GM23338 (cell line): ENCODE measurements around the gene IL1A. TPM values are rescaled to one million over a fixed set of nuclear protein-coding genes. Genes with fewer than 3 reads are reported as not detected.

Experiments used
- ATAC-seq: fragments of 200-7000 bp; cut with Tn5 transposase; 3 replicates; pipeline ENCODE4 v1.9.1; 2020
- DNase-seq: peaks from one replicate; pipeline ENCODE4 v3.0.0-alpha.2; 2015; ENCODE audit warnings: low spot score
- H2AFZ ChIP-seq: fragments of 200-600 bp; sonication (generic); 2 replicates; pipeline ENCODE4 v1.8.0; 2016; ENCODE audit warnings: antibody characterized with exemption, mild to moderate bottlenecking, moderate library complexity
- H3F3A ChIP-seq: fragments of 200-600 bp; sonication (generic); replicated peaks from 2 replicates; pipeline ENCODE4 v1.8.0; 2017; ENCODE audit warnings: antibody characterized with exemption, mixed run types, low read depth
- H3K27ac ChIP-seq: fragments of 200-600 bp; sonication (generic); 2 replicates; pipeline ENCODE4 v1.6.1; 2016; ENCODE audit warnings: low read depth
- H3K27me3 ChIP-seq: fragments of 200-600 bp; sonication (generic); 2 replicates; pipeline ENCODE4 v1.8.0; 2016; ENCODE audit warnings: mild to moderate bottlenecking, mixed run types, moderate library complexity; ENCODE audit not compliant: insufficient read depth
- H3K36me3 ChIP-seq: fragments of 200-600 bp; sonication (generic); 2 replicates; pipeline ENCODE4 v1.8.0; 2016; ENCODE audit warnings: mild to moderate bottlenecking; ENCODE audit not compliant: insufficient read depth
- H3K4me1 ChIP-seq: fragments of 200-600 bp; sonication (generic); 2 replicates; pipeline ENCODE4 v1.8.0; 2016; ENCODE audit warnings: mild to moderate bottlenecking, moderate library complexity; ENCODE audit not compliant: insufficient read depth
- H3K4me2 ChIP-seq: fragments of 200-600 bp; sonication (generic); 2 replicates; pipeline ENCODE4 v1.7.1; 2017; ENCODE audit warnings: mixed run types
- H3K4me3 ChIP-seq: fragments of 200-600 bp; sonication (generic); 2 replicates; pipeline ENCODE4 v1.6.1; 2016; ENCODE audit warnings: mixed run types
- H3K79me2 ChIP-seq: fragments of 200-600 bp; sonication (generic); replicated peaks from 2 replicates; pipeline ENCODE4 v1.8.0; 2017; ENCODE audit warnings: mild to moderate bottlenecking; ENCODE audit not compliant: insufficient read depth
- H3K9me2 ChIP-seq: fragments of 200-600 bp; sonication (generic); 2 replicates; pipeline ENCODE4 v1.8.0; 2017; ENCODE audit not compliant: insufficient read depth
- H4K20me1 ChIP-seq: fragments of 200-600 bp; sonication (generic); replicated peaks from 2 replicates; pipeline ENCODE4 v1.8.0; 2017; ENCODE audit warnings: mild to moderate bottlenecking; ENCODE audit not compliant: insufficient read depth
- H3K27ac Mint-ChIP-seq: 2 replicates; pipeline ENCODE4 v1.8.0; 2020; ENCODE audit warnings: inconsistent platforms, mild to moderate bottlenecking, moderate library complexity, mixed read lengths
- H3K27me3 Mint-ChIP-seq: 3 replicates; pipeline ENCODE4 v1.8.0; 2022; ENCODE audit warnings: low read depth, mild to moderate bottlenecking, moderate library complexity, mixed read lengths, inconsistent platforms; ENCODE audit not compliant: insufficient read depth, poor library complexity
- H3K36me3 Mint-ChIP-seq: 3 replicates; pipeline ENCODE4 v1.8.0; 2021; ENCODE audit warnings: low read depth, mild to moderate bottlenecking, inconsistent platforms, moderate library complexity, mixed read lengths
- H3K4me1 Mint-ChIP-seq: 3 replicates; pipeline ENCODE4 v1.8.0; 2020; ENCODE audit warnings: mild to moderate bottlenecking, inconsistent platforms, mixed read lengths
- H3K4me3 Mint-ChIP-seq: 3 replicates; pipeline ENCODE4 v1.8.0; 2021; ENCODE audit warnings: moderate library complexity, mild to moderate bottlenecking, inconsistent platforms, mixed read lengths
- H3K9me3 Mint-ChIP-seq: 3 replicates; pipeline ENCODE4 v1.8.0; 2020; ENCODE audit warnings: moderate library complexity, mild to moderate bottlenecking, inconsistent platforms, mixed read lengths
- CREB1 ChIP-seq: fragments of 250-450 bp; sonication (Bioruptor Pico); IDR thresholded peaks from 2 replicates; pipeline ENCODE4 v1.5.0; 2020; ENCODE audit warnings: low read depth, mild to moderate bottlenecking, moderate library complexity
- CTCF ChIP-seq, 2 experiments: fragments of 200-600 bp in 1 of 2; sonication (generic) in 1 of 2; conservative IDR thresholded peaks; 2 replicates each; pipeline versions ENCODE4 v1.5.1 to v1.6.1; 2016 to 2017; ENCODE audit warnings: antibody characterized with exemption in 2 of 2, low read depth in 2 of 2, mild to moderate bottlenecking in 2 of 2, moderate library complexity in 1 of 2
- EZH2 ChIP-seq: fragments of 200-600 bp; sonication (generic); IDR thresholded peaks from one replicate; pipeline ENCODE4 v1.8.0; 2017; ENCODE audit warnings: antibody characterized with exemption, mild to moderate bottlenecking, low read depth; ENCODE audit not compliant: unreplicated experiment
- EZH2phosphoT487 ChIP-seq: fragments of 200-600 bp; sonication (generic); IDR thresholded peaks from one replicate; pipeline ENCODE4 v1.8.1; 2018; ENCODE audit warnings: antibody characterized with exemption; ENCODE audit not compliant: unreplicated experiment
- JUNB ChIP-seq: IDR thresholded peaks from one replicate; pipeline ENCODE4 v1.6.1; 2016; ENCODE audit warnings: antibody characterized with exemption; ENCODE audit not compliant: unreplicated experiment
- NANOG ChIP-seq: IDR thresholded peaks from 2 replicates; pipeline ENCODE4 v1.6.1; 2016; ENCODE audit warnings: antibody characterized with exemption, borderline replicate concordance
- POLR2AphosphoS5 ChIP-seq: IDR thresholded peaks from 2 replicates; pipeline ENCODE4 v1.6.1; 2016; ENCODE audit warnings: antibody characterized with exemption, low read depth
- REST ChIP-seq: IDR thresholded peaks from one replicate; pipeline ENCODE4 v1.6.1; 2018; ENCODE audit warnings: antibody characterized with exemption; ENCODE audit not compliant: unreplicated experiment
- STAT1 ChIP-seq: IDR thresholded peaks from one replicate; pipeline ENCODE4 v1.6.1; 2016; ENCODE audit warnings: antibody characterized with exemption; ENCODE audit not compliant: unreplicated experiment
- ZNF114 ChIP-seq: fragments of 250-450 bp; sonication (Bioruptor Pico); IDR thresholded peaks from 2 replicates; pipeline ENCODE4 v1.5.0; 2020; ENCODE audit warnings: mild to moderate bottlenecking, moderate library complexity
- ZNF331 ChIP-seq: fragments of 250-450 bp; sonication (Bioruptor Pico); IDR thresholded peaks from 2 replicates; pipeline ENCODE4 v1.5.0; 2020; ENCODE audit warnings: low read depth, mild to moderate bottlenecking, moderate library complexity
- polyA plus RNA-seq: library from polyadenylated mRNA; unstranded; fragments of >200 nt; fragmentation: Nextera tagmentation; extraction: Ambion mirVana; gene quantifications from 2 replicates; pipeline ENCODE4 v1.2.1, GENCODE V29; 2016
- total RNA-seq: library from RNA; depleted of rRNA; stranded (reverse); fragments of >200 nt; shearing (Covaris generic); gene quantifications from 2 replicates; pipeline ENCODE4 v1.2.3, GENCODE V29; 2014
- TF ChIP-seq, protein P1 (sequence below): fragments of 250-450 bp; sonication (Bioruptor Pico); IDR thresholded peaks from 2 replicates; pipeline ENCODE4 v1.5.0; 2020; ENCODE audit warnings: mild to moderate bottlenecking, moderate library complexity
- TF ChIP-seq, protein P2 (sequence below): IDR thresholded peaks from 2 replicates; pipeline ENCODE4 v1.6.1; 2016; ENCODE audit warnings: antibody characterized with exemption

IL1A gene
- total and polyA plus RNA-seq, 2 experiments from 2014 or later: 0.65 to 0.73 TPM

DNA sequence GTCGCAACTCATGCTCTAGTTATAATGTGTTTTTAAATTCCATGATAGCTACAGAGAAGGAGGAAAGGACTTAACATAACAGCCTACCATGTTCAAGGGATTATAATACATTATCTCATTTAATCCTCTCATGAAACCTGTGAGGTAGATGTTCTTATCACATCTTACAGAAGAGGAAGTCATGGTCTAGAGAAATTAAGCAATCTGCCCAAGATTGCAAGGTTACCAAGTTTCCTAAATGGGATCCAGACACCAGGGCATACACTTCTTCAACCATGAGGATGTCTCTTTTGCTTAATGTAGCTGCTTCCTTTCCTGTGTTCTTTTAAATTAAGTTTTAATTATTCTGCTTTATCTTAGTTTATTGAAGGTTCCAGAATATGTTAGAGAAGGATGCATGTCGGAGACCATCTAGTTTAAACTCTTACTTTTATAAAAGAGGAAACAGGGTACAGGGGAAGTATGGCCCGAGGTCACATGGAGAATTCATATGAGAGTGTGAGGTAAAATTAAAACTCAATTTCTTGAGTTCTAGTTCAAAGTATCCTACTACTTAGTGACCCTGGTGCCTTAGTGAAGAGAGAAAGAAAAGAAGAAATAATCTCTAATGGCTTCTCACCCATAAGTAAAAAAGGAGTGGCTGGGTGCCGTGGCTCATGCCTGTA, 3.6 kb upstream of the IL1A start (continued):
- TF ChIP-seq NANOG: no peak

DNA sequence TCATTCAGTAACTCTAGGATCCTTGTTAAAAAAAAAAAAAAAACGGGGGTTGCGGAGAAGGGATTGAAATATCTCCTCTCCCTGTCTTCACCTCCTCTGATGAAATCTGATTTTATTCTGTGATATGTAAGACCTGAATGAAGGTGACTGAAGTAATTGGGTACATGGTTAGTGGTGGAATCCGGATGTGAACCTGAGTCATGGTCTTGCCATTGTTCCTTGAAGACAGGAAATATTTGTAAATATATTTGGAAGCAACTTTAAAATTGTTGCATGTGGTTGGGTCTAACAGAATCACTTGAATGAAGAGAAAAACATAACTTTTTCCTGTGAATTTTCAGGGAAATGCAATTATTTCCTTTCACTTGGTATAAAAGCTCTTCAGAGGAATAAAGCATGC, 3.0 kb upstream of the IL1A start:
- H3F3A ChIP-seq: no peaks in the 10 kb centered on the region
- H3K36me3 ChIP-seq: no peaks in the 10 kb centered on the region
- Mint-ChIP-seq H3K27ac (no peak overlapping the region), H3K36me3 (peaks cover 5% of the 10 kb centered on the region; the same call in 1 of the 3 replicates), H3K9me3 (peaks cover 4% of the 10 kb centered on the region), H3K4me3 (no peak overlapping the region), H3K4me1 (peaks cover 35% of the 10 kb centered on the region), H3K27me3 (peaks cover 2% of the 10 kb centered on the region)
- no peak overlapping the region for H3K4me3 ChIP-seq
- H4K20me1 ChIP-seq: no peaks in the 10 kb centered on the region
- no peak overlapping the region for H3K4me2 ChIP-seq
- H3K79me2 ChIP-seq: no peaks in the 10 kb centered on the region
- TF ChIP-seq, protein P1, sequence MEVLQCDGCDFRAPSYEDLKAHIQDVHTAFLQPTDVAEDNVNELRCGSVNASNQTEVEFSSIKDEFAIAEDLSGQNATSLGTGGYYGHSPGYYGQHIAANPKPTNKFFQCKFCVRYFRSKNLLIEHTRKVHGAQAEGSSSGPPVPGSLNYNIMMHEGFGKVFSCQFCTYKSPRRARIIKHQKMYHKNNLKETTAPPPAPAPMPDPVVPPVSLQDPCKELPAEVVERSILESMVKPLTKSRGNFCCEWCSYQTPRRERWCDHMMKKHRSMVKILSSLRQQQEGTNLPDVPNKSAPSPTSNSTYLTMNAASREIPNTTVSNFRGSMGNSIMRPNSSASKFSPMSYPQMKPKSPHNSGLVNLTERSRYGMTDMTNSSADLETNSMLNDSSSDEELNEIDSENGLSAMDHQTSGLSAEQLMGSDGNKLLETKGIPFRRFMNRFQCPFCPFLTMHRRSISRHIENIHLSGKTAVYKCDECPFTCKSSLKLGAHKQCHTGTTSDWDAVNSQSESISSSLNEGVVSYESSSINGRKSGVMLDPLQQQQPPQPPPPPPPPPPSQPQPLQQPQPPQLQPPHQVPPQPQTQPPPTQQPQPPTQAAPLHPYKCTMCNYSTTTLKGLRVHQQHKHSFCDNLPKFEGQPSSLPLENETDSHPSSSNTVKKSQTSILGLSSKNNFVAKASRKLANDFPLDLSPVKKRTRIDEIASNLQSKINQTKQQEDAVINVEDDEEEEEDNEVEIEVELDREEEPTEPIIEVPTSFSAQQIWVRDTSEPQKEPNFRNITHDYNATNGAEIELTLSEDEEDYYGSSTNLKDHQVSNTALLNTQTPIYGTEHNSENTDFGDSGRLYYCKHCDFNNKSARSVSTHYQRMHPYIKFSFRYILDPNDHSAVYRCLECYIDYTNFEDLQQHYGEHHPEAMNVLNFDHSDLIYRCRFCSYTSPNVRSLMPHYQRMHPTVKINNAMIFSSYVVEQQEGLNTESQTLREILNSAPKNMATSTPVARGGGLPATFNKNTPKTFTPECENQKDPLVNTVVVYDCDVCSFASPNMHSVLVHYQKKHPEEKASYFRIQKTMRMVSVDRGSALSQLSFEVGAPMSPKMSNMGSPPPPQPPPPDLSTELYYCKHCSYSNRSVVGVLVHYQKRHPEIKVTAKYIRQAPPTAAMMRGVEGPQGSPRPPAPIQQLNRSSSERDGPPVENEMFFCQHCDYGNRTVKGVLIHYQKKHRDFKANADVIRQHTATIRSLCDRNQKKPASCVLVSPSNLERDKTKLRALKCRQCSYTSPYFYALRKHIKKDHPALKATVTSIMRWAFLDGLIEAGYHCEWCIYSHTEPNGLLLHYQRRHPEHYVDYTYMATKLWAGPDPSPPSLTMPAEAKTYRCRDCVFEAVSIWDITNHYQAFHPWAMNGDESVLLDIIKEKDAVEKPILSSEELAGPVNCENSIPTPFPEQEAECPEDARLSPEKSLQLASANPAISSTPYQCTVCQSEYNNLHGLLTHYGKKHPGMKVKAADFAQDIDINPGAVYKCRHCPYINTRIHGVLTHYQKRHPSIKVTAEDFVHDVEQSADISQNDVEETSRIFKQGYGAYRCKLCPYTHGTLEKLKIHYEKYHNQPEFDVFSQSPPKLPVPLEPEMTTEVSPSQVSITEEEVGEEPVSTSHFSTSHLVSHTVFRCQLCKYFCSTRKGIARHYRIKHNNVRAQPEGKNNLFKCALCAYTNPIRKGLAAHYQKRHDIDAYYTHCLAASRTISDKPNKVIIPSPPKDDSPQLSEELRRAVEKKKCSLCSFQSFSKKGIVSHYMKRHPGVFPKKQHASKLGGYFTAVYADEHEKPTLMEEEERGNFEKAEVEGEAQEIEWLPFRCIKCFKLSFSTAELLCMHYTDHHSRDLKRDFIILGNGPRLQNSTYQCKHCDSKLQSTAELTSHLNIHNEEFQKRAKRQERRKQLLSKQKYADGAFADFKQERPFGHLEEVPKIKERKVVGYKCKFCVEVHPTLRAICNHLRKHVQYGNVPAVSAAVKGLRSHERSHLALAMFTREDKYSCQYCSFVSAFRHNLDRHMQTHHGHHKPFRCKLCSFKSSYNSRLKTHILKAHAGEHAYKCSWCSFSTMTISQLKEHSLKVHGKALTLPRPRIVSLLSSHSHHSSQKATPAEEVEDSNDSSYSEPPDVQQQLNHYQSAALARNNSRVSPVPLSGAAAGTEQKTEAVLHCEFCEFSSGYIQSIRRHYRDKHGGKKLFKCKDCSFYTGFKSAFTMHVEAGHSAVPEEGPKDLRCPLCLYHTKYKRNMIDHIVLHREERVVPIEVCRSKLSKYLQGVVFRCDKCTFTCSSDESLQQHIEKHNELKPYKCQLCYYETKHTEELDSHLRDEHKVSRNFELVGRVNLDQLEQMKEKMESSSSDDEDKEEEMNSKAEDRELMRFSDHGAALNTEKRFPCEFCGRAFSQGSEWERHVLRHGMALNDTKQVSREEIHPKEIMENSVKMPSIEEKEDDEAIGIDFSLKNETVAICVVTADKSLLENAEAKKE (CRISPR knock-in tag): no peak
- TF ChIP-seq CTCF (conservative IDR thresholded peaks at IDR 0.05; ENCODE audit: low read depth in 2 of 2): no peak
- no peak for TF ChIP-seq ZNF331 (CRISPR knock-in tag)
- TF ChIP-seq EZH2: no peak
- no peak for TF ChIP-seq POLR2AphosphoS5
- TF ChIP-seq CREB1 (CRISPR knock-in tag): no peak
- no peak for TF ChIP-seq NANOG
- no peak for TF ChIP-seq REST
- no peak for TF ChIP-seq STAT1
- no peak for TF ChIP-seq ZNF114 (CRISPR knock-in tag)
- no peak for TF ChIP-seq EZH2phosphoT487
- TF ChIP-seq, protein P2, sequence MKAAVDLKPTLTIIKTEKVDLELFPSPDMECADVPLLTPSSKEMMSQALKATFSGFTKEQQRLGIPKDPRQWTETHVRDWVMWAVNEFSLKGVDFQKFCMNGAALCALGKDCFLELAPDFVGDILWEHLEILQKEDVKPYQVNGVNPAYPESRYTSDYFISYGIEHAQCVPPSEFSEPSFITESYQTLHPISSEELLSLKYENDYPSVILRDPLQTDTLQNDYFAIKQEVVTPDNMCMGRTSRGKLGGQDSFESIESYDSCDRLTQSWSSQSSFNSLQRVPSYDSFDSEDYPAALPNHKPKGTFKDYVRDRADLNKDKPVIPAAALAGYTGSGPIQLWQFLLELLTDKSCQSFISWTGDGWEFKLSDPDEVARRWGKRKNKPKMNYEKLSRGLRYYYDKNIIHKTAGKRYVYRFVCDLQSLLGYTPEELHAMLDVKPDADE: no peak
- no peak for TF ChIP-seq JUNB
- H3K9me2 ChIP-seq: peaks cover 18% of the 10 kb centered on the region
- H3K4me1 ChIP-seq: peaks cover 28% of the 10 kb centered on the region
- no peaks in the 10 kb centered on the region for H3K27me3 ChIP-seq
- ATAC-seq (no peak), DNase-seq (no peak)
- no peak overlapping the region for H3K27ac ChIP-seq
- H2AFZ ChIP-seq: no peak overlapping the region
